Measurements from ENCODE around the gene SMIM26.
"Not testable (repeated sequence)": the region's sequence is repeated elsewhere in the genome, so short reads cannot be mapped to it uniquely, and the experiment has no call there.

The SMIM26 gene, protein sequence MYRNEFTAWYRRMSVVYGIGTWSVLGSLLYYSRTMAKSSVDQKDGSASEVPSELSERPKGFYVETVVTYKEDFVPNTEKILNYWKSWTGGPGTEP

DNA sequence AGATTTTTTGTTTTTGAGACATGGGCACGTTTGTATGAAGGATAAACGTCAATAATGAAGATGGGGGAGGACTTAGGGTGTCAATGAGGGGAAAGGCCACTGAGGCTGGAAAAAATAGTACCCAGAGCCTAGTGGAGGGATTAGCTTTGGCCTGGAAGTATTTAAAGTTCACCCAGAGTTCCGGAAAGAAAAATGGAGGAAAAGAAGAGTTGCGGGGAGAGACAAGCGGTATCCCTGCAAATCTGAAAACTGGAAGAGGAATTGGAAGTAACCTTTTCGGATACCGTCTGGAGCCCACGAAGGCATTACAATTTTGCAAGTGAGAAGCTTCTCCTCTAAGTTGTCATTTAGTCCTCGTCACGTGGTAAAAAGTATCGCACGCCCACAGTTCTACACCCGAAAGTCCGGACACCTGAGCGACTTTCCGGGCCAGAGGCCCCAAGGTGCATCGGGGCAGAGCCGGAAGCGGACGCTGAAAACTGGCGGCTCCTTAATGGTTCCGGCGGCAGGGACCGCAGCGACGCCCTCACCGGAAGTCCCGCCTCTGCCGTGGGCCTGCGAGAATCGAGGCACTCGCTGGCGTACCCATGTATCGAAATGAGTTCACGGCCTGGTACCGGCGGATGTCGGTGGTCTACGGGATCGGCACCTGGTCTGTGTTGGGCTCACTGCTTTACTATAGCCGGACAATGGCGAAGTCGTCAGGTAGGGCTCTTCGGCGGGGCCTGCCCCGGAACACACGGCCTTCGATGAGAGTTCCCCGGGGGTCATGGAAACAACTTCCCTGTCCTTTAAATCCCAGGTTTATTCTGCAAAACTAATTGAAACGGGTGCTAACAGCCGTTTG is at the start of gene SMIM26:
SMIM26 (plus strand) TSS at position 541 of the 847 bp plus-strand sequence; CDS start at position 588, 47 bp downstream.
- peak; percentile 98 for DNase-seq

DNA sequence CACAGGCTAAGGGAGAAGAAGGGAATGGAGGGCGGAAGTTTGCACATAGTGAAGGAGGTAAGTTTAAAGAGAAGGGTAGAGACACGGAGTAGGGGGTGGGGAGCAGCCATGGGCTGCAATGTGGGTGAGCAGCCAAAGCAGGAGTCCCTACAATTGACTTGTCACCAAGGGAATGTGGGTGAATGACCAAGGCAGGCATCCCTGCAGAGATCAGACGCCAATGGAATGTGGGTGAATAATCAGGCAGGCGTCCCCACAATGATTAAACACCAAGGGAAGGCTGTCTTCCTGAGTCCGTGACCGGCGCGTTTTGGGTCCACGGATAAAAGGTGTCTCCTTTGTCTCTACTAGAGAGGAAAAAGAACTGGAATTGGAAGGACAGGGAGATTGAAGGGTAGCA is 45.2 kb upstream of the SMIM26 start:
- not testable (repeated sequence) for DNase-seq

DNA sequence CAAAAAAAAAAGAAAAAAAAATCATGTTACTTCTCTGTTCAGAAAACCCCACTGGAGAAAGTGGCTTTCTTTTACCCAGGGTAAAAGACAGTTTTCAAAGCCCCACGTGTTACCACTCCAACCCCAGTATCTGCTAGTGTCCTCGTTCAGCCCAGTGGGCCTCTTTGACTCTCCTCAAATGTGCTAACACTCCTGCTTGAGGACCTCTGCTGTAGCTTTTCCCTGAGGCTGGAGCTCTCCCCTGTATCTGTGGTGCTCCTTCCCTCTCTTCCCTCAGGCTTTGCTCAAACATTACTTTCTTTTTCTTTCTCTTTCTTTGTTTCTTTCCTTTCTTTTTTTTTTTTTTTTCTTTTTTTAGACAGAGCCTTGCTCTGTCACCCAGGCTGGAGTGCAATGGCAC is 44.2 kb upstream of the SMIM26 start:
- no peak for DNase-seq

DNA sequence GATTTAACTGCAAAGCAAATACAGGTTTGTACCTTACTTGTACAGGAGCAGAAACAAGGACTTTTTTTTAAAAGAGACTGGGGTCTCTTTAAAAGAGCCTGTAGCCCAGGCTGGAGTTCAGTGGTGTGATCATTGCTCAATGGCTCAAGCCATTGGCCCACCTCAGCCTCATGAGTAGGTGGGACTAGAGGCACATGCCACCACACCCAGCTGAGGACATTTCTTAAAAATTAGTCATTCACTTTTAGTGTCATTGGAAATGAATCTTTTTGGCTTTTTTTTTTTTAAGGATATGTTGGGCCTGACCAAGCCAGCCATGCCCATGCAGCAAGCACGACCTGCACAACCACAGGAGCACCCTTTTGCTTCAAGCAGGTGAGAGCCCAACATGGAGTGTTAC is 42.6 kb upstream of the SMIM26 start:
- DNase-seq, result no peak

DNA sequence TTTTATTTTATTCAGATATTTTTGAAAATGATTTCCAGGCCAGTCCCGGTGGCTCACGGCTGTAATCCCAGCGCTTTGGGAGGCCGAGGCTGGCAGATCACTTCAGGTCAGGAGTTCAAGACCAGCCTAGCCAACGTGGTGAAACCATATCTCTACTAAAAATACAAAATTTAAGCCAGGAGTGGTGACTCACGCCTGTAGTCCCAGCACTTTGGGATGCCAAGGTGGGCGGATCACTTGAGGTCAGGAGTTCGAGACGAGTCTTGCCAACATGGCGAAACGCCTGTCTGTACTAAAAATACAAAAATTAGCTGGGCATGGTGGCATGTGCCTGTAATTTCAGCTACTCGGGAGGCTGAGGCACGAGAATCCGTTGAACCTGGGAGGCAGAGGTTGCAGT is 40.5 kb upstream of the SMIM26 start:
- not testable (repeated sequence) for DNase-seq

DNA sequence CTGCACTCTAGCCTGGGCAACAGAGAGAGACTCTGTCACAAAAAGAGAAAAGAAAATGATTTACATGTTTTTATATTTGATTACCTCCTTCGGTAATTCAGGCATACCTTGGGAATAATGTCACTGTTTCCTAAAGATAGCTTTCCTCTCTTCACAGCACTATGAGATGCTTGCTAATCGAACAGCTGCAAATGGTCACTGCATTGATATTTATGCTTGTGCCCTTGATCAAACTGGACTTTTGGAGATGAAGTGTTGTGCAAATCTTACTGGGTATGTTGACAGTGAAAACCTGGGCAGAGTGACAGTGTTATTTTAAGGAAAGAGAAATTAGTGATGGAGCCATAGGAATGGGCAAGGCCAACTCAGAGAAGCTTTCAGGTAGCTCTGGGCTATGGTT is 39.9 kb upstream of the SMIM26 start:
- DNase-seq, result no peak

DNA sequence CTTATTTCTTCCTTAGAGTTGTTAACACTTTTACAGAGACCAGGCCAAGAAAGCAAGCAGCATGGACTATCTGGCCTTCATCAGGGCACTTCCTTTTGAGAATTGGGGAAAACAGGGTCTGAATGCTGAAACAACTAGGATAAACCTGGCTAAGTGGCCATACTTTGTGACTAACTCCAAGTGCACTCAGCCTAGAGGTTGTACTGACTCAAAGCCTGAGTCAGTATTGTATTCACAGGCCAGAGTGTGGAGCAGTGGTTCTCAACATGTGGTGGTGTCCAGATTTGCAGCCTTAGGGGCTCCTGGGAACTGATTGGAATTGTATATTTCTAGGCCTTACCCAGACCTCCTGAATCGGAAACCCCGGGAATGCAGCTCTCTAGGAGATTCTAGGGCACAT is 39.4 kb upstream of the SMIM26 start:
- no peak for DNase-seq

DNA sequence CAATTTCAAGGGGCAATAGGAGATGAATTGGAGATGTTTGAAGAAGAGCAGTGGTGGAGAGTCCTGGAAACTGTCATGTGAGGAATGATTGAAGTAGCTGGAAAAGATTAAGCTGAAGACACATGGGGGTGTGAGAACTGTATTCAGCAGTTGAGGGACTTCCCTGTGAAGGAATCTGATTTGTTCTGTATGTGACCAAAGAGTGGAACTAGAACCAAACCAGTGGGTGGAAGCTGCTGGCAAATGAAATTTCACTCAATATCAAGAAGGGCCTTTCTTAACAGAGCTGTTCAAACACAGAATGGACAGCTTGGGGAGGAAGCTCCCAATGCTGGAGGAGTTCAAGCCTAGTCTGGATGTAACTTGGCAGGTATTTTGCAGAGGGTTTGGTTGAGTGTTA is 38.2 kb upstream of the SMIM26 start:
- no peak for DNase-seq

DNA sequence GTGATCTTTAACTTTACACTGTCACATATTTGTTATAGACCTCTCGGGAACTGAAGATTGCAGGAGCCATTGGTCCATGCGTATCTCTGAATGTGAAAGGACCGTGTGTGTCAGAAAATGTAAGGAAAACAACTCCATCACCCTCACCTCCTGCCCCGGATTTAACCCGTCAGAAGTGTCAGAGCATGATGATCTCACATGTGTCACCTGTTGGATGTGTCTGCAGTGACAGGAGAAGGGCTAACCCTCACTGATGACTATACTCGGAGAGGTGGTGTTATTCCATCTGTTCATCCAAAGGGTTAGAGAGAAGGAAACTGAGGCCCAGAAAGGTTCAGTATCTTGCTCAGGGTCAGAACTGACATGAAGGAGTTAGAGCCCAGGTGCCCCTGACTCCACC is 34.6 kb upstream of the SMIM26 start:
- DNase-seq, result no peak

DNA sequence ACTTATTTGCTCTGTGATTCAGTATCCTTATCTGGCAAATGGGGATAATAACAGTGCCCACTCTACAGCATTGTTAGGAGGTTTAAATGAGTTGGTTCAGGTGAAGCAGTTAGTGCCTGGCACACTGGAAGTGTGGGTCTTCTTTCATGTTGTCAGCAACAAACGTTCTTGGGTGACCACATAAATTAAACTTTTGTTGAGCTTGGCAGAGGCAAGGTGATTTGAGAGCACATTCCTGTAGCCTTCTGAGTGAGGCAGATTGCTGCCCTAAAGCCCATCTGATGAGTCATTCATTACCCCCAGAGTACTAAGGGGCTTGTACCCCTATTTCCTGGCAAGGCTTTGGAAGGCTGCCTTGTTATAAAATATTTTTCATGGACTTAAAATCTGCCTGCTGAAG is 33.7 kb upstream of the SMIM26 start:
- no peak for DNase-seq

DNA sequence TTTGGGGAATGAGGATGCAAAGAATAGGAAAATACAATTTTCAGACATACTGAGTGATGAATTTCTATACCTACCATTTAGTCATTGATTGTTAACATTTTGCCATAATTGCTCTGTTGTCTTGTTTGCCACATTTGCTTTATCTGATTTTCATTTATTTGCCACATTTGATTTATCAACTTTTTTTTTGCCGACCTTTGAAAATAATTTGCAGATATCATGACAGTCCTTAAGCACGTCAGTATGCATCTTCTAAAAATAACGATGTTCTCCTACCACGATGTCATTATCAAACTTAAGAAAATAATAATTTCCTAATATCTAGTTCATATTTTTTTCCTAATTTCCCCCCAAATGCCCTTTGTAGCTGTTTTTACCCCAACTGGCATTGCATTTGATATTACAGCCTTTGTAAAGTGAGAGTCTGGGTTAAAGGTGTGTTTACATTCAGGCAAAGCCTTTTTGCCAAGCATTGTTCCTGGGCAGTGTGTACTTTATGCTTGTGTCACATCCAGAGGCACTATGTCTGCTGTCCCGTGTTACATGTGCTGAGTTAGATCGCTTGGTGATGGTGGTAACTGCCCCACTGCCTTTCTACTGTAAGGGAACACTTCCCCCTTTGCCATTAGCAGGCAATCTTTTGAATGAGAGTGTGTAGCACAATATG is 33.1 kb upstream of the SMIM26 start:
- DNase-seq, result no peak

DNA sequence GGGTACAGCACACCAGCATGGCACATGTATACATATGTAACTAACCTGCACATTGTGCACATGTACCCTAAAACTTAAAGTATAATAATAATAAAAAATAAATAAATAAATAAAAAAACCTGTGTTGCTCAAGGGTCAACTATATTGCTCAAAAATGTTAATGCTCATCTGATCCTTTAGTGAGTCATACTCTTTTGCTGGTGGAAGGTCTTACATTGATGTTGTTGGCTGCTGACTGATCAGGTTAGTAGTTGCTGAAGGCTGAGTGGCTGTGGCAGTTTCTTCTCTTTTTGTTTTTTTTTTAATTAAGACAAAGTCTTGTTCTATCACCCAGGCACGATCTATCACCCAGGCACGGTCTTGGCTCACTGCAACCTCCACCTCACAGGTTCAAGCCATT is 29.6 kb upstream of the SMIM26 start:
- no peak for DNase-seq

DNA sequence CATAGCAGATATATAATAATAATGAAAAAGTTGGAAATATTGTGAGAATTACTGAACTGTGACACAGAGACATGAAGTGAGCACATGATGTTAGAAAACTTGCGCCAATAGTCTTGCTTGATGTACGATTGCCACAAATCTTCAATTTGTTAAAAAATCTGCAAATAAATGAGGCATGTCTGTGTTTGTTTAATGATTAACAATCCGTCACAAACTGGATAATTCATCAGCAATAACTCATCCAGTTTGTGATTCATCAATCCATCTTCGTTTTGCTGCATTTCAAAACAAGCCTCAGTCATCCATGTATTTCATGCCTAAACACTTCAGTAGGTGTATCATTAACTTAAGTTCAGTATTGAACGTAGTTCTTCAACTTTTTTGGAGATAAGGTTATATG is 25.5 kb upstream of the SMIM26 start:
- DNase-seq, result no peak

DNA sequence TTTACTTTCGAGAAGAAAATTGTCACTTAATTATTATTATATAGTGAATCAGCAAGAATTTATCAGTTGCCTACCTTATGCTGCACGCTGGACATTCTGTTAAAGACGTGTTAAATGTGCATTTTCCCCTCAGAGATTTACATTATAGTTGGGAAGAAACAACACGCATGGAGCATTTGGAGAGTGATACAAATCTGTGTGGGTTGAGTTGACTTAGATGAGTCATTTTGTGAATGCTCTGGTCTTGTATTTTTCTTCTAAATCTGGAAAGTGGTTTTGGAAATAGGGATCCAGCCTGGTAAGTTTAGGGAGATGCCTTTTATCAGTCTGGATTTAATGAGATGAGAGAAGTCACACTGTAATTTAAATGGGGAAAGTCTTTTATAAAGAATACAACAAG is 24.0 kb upstream of the SMIM26 start:
- DNase-seq, result no peak

DNA sequence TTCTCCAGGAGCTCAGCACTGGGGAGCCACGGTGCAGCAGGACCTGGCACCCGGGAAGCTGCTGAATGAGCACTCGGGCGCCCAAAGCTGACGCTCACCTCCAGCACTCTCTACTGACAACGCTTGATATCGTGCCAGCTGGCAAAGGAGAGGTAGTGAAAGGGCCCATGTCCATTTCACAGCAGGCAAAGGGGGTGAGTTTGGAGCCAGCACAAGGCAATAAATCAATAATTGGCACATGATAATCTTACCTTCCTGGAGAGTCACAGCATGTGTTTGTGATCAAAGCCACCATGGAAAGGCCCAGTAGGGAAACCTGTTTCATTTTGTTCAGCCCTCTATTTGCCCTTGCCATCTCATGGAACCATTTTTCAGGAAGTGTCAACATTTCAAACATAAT is 23.3 kb upstream of the SMIM26 start:
- DNase-seq, result no peak

DNA sequence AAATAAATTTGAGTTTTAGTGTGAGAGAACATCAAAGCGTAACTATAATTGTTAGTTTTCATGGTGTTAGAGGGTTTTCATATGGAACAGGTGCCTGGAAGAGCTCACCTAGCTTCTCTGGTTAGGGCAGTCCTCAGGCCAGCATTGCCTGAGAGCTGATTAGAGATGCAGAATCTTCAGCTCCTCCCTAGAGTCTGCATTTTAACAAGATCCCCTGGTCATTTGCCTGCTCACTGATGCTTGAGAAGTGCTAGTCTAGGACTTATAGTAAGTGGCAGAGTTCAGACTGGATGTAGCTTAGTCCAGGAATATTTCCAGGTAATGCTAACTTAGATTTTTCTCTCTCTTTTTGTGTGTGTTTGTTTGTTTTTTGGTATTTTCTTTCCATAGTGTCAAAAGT is 21.7 kb upstream of the SMIM26 start:
- no peak for DNase-seq

DNA sequence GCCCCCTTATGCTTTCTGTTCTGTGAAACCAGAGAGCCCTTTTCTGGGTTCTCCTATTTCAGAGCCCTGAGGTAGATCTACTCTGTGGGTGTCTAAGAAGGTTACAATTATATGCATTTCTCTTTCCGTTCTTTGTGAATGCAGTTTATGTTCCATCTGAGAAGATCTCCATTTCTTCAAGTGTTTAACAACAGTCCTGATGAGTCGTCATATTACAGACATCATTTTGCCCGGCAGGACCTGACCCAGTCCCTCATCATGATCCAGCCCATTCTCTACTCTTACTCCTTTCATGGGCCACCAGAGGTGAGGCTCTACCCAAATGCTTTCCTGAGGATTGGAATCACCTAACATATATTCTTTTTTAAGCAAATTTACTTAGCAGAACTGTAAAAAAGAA is 18.8 kb upstream of the SMIM26 start:
- DNase-seq, result no peak

DNA sequence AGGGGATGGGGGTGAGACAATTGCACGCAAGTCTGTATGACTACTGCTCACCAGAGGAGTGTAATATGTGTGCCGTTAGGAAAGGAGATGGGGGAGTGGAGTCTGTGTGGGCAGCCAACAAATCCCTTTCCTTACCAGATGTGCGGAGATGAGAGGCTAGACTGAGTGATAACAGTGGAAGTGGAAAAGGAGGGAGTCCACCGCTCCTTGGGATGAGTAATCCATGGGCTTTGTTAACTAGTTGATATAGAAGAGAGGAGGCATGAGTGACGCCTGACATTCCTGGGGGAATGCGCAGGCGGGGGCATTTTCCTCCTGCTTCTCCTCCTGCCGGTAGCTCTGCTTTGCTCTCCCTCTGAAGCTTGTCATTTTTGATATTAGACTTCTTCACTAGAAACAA is 13.5 kb upstream of the SMIM26 start:
- DNase-seq, result no peak

DNA sequence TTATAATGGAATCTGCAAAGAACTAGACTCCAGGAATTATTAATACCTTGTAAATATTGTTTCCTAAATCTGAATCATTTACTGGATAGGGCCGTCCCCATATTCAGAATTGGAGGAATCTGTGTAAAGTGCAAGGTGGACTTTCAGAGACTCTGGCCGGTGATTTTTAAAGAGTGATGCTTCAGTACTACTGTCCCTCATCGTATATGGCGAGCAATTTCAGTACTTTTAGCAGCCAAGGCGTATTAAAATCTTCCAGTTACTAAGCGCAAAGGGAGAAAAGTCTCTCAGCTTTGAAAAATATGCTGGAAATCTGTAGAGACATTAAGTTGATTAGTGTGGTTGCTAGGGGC is 483 bp downstream of the SMIM26 start:
- no peak for DNase-seq

DNA sequence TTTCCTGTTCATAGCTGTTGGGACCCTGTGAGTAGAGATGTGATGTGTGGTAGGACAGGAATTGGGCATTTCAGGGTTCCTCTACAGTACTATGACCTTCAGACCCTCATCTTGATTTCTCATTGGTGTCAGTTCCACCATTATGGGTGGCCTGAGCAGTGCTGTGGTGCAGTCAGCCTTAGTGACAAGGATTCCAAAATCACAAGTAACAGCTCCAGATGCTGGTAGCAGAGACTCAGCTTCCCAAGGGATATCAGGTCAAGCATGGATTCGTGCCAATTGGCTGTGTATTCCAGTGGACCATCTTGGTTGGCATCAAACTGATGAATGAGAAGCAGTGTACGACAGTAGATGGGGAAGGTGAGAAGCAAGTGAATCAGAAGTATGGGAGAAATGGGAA is 3.8 kb downstream of the SMIM26 start:
- DNase-seq, result no peak

DNA sequence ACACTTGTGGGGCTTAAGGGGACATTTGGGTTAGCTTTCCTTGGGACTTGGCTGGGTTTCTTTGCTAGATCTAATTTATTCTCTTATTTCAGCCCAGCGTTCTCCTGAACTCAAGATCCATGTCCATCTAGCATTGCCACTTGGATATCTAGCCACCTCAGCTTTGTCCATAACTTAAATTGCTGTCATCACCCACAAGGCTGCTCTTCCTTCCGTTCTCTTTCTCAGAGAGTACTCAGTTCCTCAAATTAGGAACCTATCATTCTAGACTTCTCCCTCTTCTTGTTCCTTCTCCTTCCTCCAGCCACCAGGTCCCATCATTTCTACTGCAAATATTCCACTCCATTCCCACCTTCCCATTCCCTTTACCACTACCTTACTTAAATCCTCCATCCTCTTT is 4.3 kb downstream of the SMIM26 start:
- DNase-seq, result no peak

DNA sequence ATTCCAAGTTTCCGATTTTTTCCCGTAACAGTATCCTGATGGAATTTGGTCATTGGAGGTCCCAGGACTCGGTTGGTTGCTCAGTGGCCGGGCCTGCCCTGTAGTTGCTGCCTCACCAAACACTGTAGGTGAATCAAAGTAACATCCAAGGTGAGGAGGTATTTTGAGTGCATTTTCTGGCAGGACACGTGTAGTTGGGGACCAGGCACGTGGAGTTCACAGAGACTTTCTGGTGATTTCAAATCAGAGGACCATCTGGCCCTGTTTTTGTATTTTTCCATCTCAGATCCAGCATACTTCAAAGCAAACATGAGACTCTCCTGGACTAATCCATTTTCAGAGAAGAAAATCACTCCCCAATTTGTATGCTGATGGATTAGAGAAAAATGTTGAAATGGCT is 10.7 kb downstream of the SMIM26 start:
- no peak for DNase-seq

DNA sequence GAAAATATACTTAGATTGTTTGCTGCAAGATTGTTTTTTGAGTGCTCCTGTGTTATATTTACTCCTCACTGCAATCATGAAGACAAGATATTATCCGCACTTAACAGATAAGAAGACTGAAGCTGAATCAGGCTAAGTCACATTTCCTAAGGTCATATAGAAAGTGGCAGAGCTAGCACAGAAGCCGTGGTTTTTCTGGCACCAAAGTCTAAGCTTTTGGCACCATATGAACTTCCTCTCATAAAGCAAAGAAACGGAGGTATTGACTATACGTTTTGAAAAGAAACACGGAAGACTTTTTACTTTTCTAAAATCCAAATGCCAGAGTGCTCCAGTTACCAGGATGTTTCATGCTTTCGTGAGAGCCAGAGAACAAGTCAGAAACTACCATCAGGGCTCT is 11.3 kb downstream of the SMIM26 start:
- DNase-seq, result no peak

DNA sequence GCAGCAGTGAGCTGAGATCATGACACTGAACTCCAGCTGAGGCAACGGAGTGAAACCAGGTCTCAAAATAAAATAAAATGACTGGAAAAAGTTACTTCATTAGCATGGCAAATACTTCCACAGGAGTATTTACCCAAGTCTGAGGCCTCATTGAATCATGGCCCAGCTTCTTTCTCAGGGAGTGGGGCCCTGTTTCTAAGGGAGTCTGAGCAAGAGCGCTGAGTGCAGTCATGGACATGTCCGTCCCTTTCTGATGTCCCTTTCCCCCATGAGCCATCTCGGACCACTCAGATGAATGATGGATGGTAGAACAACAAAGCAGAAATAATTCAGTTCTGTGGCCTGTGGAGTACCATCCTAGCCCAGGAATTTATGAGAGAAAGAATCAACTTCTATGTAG is 12.8 kb downstream of the SMIM26 start:
- DNase-seq, result no peak

DNA sequence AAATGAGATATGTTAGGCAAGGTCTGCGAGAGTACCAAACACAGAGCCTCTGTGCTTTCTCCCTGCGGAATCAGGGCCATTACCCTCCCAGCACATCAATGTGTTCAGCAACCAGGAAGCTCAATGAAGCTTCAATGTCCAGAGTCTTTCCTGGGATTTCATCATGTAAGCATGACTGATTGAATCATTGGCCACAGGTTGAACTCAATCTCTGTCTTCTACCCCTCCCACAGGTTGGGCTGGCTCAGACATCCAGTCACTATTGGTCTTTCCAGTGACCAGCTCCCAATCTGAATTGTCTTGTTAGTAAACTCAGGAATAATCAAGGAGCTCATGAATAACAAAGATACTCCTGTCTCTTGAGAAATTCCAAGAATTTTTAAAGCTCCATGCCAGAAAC is 17.9 kb downstream of the SMIM26 start:
- DNase-seq, result no peak

Measured in activated effector memory CD4-positive, alpha-beta T cell treated with anti-CD3 and anti-CD28 coated beads, Interleukin-2, amount 50 U/mL, for 16 hours (primary cell).